ENCODE measurements around the gene KCNH2.

DNA sequence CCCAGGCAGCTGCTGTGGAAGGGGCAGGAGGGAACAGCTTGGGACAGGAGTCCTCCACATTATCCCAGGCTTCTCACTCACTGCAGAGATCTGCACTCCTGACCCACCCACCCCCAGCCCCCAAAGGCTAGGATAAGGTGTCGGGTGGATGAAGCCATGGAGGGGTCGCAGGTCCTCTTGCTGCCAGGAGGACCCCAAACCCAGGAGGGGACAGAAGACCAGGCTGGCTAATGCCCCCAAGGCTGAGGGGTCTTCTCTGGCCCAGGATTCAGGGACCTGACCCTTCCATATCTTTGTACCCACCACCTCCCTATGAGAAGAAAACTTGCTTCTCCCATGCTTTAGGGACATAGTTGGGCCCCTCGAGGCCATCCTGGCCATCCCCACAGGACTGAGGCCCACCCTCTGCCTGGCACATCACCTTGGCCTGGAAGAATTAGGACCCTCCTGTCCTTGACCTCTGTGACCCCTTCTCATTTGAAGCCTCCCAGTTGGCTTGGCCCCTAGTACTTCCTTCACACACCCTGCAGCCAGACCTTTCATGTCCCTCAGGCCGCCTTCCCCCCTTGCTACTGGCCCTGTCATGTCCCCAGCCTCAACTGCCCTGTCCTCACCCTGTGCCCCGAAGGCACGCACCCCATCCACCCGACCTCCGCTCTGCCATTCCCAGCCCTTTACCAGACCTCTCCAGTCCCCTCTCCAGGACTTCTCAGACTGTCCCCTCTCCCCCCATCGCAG, 21.6 kb downstream of the KCNH2 start:
- TF ChIP-seq EP300 (IDR thresholded peaks at IDR 0.05) (no peak), POLR2A (IDR thresholded peaks at IDR 0.05) (no peak)
- TF ChIP-seq, protein P1, sequence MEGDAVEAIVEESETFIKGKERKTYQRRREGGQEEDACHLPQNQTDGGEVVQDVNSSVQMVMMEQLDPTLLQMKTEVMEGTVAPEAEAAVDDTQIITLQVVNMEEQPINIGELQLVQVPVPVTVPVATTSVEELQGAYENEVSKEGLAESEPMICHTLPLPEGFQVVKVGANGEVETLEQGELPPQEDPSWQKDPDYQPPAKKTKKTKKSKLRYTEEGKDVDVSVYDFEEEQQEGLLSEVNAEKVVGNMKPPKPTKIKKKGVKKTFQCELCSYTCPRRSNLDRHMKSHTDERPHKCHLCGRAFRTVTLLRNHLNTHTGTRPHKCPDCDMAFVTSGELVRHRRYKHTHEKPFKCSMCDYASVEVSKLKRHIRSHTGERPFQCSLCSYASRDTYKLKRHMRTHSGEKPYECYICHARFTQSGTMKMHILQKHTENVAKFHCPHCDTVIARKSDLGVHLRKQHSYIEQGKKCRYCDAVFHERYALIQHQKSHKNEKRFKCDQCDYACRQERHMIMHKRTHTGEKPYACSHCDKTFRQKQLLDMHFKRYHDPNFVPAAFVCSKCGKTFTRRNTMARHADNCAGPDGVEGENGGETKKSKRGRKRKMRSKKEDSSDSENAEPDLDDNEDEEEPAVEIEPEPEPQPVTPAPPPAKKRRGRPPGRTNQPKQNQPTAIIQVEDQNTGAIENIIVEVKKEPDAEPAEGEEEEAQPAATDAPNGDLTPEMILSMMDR (IDR thresholded peaks at IDR 0.05), result no peak

Measured in suprapubic skin (tissue), 3 donors.